GM23248 (cell line): ENCODE measurements around the gene RASSF3.

ENCODE experiments used
- EZH2 ChIP-seq: fragments of 200-600 bp; sonication (generic); IDR thresholded peaks from 2 replicates; pipeline ENCODE4 v1.6.1; 2018; ENCODE audit warnings: antibody characterized with exemption, mild to moderate bottlenecking; ENCODE audit not compliant: insufficient read depth, poor library complexity, severe bottlenecking
- EZH2phosphoT487 ChIP-seq: fragments of 200-600 bp; sonication (generic); IDR thresholded peaks from 2 replicates; pipeline ENCODE4 v1.6.1; 2018; ENCODE audit warnings: antibody characterized with exemption, moderate library complexity, mild to moderate bottlenecking, low read depth; ENCODE audit not compliant: insufficient read depth

DNA sequence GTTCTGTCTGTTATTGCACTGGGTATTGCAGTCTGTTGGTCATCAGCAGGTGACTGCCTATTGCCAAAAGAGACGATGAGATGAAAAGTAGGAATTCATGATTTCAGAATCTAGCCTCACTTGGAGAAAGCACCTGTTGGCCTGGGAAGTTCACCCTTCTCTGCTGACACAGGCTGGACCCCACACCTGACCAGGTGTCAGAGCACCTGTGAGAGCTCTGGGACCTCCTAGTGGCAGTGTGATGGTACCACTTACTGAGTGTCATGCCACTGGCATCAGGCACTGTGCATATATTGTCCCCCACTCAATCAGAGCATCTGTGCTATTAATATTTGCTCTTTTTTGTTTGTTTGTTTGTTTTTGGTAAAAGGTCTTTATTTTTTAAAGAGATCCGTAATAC lies 68.0 kb downstream of the RASSF3 start:
- TF ChIP-seq EZH2, result no peak
- no peak for TF ChIP-seq EZH2phosphoT487
